Calu3 (cell line): Measurements from ENCODE around the gene GOLGA6L7. TPM values are rescaled to one million over a fixed set of nuclear protein-coding genes. Genes with fewer than 3 reads are reported as not detected.
"Not testable (repeated sequence)": the region's sequence is repeated elsewhere in the genome, so short reads cannot be mapped to it uniquely, and the experiment has no call there.

Experiments used
- BruUV-seq: library from RNA; stranded (reverse); fragments of 400-500 nt; replicated peaks from 2 replicates; lab custom pipeline; 2021; lab: Mats Ljungman, UMichigan
- CTCF ChIA-PET: fragments of 300-600 bp; sonication (Branson Sonifier 250); formaldehyde crosslinking; loops from one replicate; lab custom pipeline; 2022; ENCODE audit warnings: antibody characterized with exemption; lab: Charles Lee
- DNase-seq: peaks from one replicate; pipeline ENCODE4 v3.0.0; 2022
- H3K27ac Mint-ChIP-seq: one replicate; pipeline ENCODE4 v1.8.0; 2022; ENCODE audit warnings: mixed read lengths; ENCODE audit not compliant: unreplicated experiment
- H3K27me3 Mint-ChIP-seq: one replicate; pipeline ENCODE4 v1.8.0; 2022; ENCODE audit warnings: mixed read lengths; ENCODE audit not compliant: unreplicated experiment
- H3K36me3 Mint-ChIP-seq: one replicate; pipeline ENCODE4 v1.8.0; 2022; ENCODE audit warnings: mild to moderate bottlenecking, moderate library complexity, mixed read lengths; ENCODE audit not compliant: insufficient read depth, unreplicated experiment
- H3K4me1 Mint-ChIP-seq: one replicate; pipeline ENCODE4 v1.8.0; 2022; ENCODE audit warnings: mild to moderate bottlenecking, low read depth, mixed read lengths; ENCODE audit not compliant: unreplicated experiment
- H3K4me3 Mint-ChIP-seq: one replicate; pipeline ENCODE4 v1.8.0; 2022; ENCODE audit warnings: mild to moderate bottlenecking, low read depth, moderate library complexity, mixed read lengths; ENCODE audit not compliant: unreplicated experiment
- H3K9me3 Mint-ChIP-seq: one replicate; pipeline ENCODE4 v1.8.0; 2022; ENCODE audit warnings: low read depth, mixed read lengths; ENCODE audit not compliant: unreplicated experiment
- intact Hi-C: fragments of 100-400 bp; cut with micrococcal nuclease; formaldehyde crosslinking; loops from one replicate; pipeline ENCODE4 v1.10.0; 2022; ENCODE audit not compliant: unreplicated experiment
- total RNA-seq: library from RNA; stranded (reverse); gene quantifications from 2 replicates; pipeline ENCODE4 v1.2.3, GENCODE V29; 2022

The GOLGA6L7 gene
- total RNA-seq, 1 experiment from 2014 or later, result not detected

DNA sequence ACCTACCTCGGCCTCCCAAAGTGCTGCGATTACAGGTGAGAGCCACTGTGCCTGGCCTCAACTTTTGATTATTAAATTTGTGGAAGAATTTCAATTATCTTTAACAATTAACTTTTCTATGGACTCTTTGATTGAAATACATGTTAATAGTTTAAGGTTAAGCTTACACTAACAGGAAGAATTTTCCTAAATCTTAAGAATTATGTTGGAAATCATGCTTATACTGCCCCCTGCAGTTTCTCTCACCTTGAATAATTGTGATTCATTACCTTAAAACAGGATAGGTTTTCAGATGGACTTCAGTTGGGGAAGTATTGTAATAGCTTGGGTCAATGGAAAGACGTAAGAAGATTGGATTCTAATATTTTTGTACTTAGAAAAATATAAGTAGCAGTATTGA is 54.2 kb downstream of the GOLGA6L7 start:
- H3K27me3 Mint-ChIP-seq, H3K4me1 Mint-ChIP-seq, H3K4me3 Mint-ChIP-seq, H3K9me3 Mint-ChIP-seq, BruUV-seq, H3K36me3 Mint-ChIP-seq, H3K27ac Mint-ChIP-seq, CTCF ChIA-PET, intact Hi-C loops, DNase-seq: not testable (repeated sequence)

Other genes starting within 250 kb of the GOLGA6L7 start
- gene GOLGA8M, start 136.2 kb downstream of the GOLGA6L7 start, total RNA-seq, result not detected in 2 replicates
- not detected in 2 replicates for gene APBA2, start 37.3 kb upstream of the GOLGA6L7 start, total RNA-seq